CD4-positive, alpha-beta T cell (primary cell): ENCODE data around the gene STK24. TPM values are rescaled to one million over a fixed set of nuclear protein-coding genes. Genes with fewer than 3 reads are reported as not detected.

ENCODE experiments used
- ATAC-seq: fragments of 200-7000 bp; cut with Tn5 transposase; one replicate; pipeline ENCODE4 v1.10.0; 2022; ENCODE audit warnings: mild to moderate bottlenecking; ENCODE audit not compliant: poor library complexity
- CTCF ChIA-PET: fragments of 350-600 bp; sonication (Branson Sonifier 250); formaldehyde crosslinking; loops from one replicate; lab custom pipeline; 2021; ENCODE audit warnings: antibody characterized with exemption, inconsistent platforms; lab: Charles Lee
- POLR2A ChIA-PET: fragments of 350-600 bp; sonication (Branson Sonifier 250); formaldehyde crosslinking; loops from one replicate; lab custom pipeline; 2021; ENCODE audit warnings: antibody characterized with exemption, inconsistent platforms; lab: Charles Lee
- DNase-seq, 14 experiments: peaks; one replicate each; pipeline ENCODE4 v3.0.0-alpha.2; 2013 to 2020; ENCODE audit warnings: mixed read lengths in 2 of 14
- H3K27ac ChIP-seq, 2 donors: one replicate each; pipeline versions ENCODE4 v1.5.1 to v1.7.0; 2013; ENCODE audit warnings: low read length in 2 of 2, low read depth in 1 of 2, mild to moderate bottlenecking in 1 of 2
- H3K27me3 ChIP-seq, 2 experiments: 1 replicate in 1 of 2; 2 replicates in 1 of 2; pipeline versions ENCODE4 v1.6.1 to v1.7.0; 2013; ENCODE audit warnings: low read length in 2 of 2, control low read depth in 1 of 2, mild to moderate bottlenecking in 1 of 2, moderate library complexity in 1 of 2; ENCODE audit not compliant: insufficient read depth in 2 of 2, control insufficient read depth in 1 of 2
- H3K36me3 ChIP-seq: one replicate; pipeline ENCODE4 v1.6.1; 2013; ENCODE audit warnings: low read length, control low read depth; ENCODE audit not compliant: insufficient read depth
- H3K4me1 ChIP-seq: one replicate; pipeline ENCODE4 v1.6.1; 2013; ENCODE audit warnings: low read length, control low read depth; ENCODE audit not compliant: insufficient read depth
- H3K4me3 ChIP-seq: one replicate; pipeline ENCODE4 v1.5.1; 2013; ENCODE audit warnings: mild to moderate bottlenecking, low read length, moderate library complexity
- H3K9me3 ChIP-seq, 2 experiments: 1 replicate in 1 of 2; 2 replicates in 1 of 2; pipeline versions ENCODE4 v1.6.1 to v1.7.0; 2013; ENCODE audit warnings: low read length in 2 of 2, mild to moderate bottlenecking in 2 of 2, control low read depth in 1 of 2, moderate library complexity in 1 of 2; ENCODE audit not compliant: control insufficient read depth in 1 of 2, insufficient read depth in 1 of 2
- H3K27ac Mint-ChIP-seq: one replicate; pipeline ENCODE4 v1.8.0; 2020; ENCODE audit warnings: mixed read lengths
- H3K27me3 Mint-ChIP-seq: one replicate; pipeline ENCODE4 v1.8.0; 2021; ENCODE audit warnings: mixed read lengths
- H3K36me3 Mint-ChIP-seq: one replicate; pipeline ENCODE4 v1.8.0; 2021; ENCODE audit warnings: low read depth, mixed read lengths
- H3K4me1 Mint-ChIP-seq: one replicate; pipeline ENCODE4 v1.8.0; 2021; ENCODE audit warnings: low read depth, mixed read lengths
- H3K4me3 Mint-ChIP-seq: one replicate; pipeline ENCODE4 v1.8.0; 2020; ENCODE audit warnings: mild to moderate bottlenecking, mixed read lengths
- H3K9me3 Mint-ChIP-seq: one replicate; pipeline ENCODE4 v1.8.0; 2020; ENCODE audit warnings: mixed read lengths
- intact Hi-C, 2 experiments: fragments of 100-400 bp; cut with DNase I in 1 of 2; cut with micrococcal nuclease in 1 of 2; formaldehyde crosslinking; loops; one replicate each; pipeline versions ENCODE4 v1.15.1 to v1.9.0; 2023 to 2025; cut with DNase I, micrococcal nuclease
- total RNA-seq, 174 experiments: library from RNA in 2 of 174; stranded (reverse) in 2 of 174; gene quantifications; one replicate each; pipeline ENCODE4 v1.2.3 and lab custom pipeline; 2021 to 2026
- TF ChIP-seq, protein P1 (sequence below): fragments of 200-600 bp; IDR thresholded peaks from one replicate; pipeline ENCODE4 v1.8.0; 2022; ENCODE audit warnings: antibody characterized with exemption, mild to moderate bottlenecking

The STK24 gene
- total RNA-seq, 2 experiments from 2014 or later, result 82.3 to 85.2 TPM

DNA sequence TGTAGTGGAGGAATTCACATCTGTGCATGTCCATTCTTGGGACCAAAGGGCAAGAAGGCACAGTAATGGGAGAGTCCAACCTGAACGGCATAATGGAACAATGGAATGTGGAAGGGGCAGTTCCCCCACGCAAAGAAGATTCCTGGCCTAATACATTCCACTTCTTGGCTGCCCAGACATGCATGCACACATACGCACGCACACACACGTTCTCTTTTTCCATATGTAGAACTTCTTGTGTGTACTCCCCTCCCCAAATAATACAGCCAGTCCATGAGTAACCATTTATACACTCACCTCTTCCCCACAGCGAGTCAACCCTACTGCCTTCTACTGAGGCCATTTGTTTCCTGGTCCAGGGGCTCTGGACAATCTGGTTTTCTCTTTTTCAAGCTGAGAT is 6.0 kb upstream of the STK24 start:
- CTCF ChIA-PET, result interaction anchor here (1.4 kb wide), 1 partner anchor 138 kb away, joined by 4 read pairs; no protein-coding TSS in a partner anchor

DNA sequence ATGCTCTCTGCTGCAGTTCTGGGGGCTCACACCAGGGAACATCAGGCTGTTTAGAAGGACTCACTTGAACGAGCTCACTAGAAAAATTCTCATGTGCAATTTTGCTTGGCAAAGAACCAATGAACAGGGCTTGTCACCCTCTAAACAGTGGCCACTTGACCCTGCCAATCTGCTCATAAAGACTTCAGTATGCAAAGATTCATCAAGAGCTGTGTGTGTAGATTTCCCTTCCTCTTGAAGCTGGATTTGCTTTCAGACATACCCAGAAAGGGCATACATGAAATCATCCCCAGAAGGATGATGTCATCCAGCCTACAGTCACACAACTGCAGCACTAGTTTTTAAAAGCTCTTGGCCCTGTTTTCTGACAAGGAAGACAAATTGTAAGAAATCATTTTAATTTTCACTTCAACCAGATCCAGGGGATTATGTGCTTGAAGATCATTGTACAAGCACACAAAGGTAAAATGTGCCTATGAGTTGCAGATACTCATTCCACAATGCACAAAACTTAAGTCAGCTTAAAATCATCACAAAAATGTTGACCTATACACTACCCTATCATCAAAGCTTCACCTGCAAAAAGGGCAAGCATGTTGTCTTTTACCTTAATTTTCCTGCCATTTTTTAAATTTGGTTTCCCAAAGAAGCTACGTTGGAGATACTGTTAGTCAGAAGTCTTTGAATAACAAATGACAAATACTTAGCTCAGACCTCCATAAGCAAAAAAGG is 5.2 kb upstream of the STK24 start:
- Histone ChIP-seq H3K36me3 (no peaks in the 10 kb centered on the region), H3K27ac (no peak overlapping the region), H3K4me3 (no peak overlapping the region), H3K27me3 (no peaks in the 10 kb centered on the region), H3K4me1 (peaks cover 9% of the 10 kb centered on the region), H3K9me3 (no peaks in the 10 kb centered on the region)
- peak; percentile 41 for ATAC-seq
- Mint-ChIP-seq H3K36me3 (no peaks in the 10 kb centered on the region), H3K4me1 (peaks cover 13% of the 10 kb centered on the region), H3K9me3 (no peaks in the 10 kb centered on the region), H3K27me3 (no peaks in the 10 kb centered on the region), H3K4me3 (no peak overlapping the region), H3K27ac (no peak overlapping the region)
- ChIA-PET POLR2A (interaction anchor here (1.0 to 2.9 kb wide), 3 partner anchors 11 to 106 kb away, joined by 4 to 13 read pairs (median 6); no protein-coding TSS in a partner anchor), CTCF (interaction anchor here (0.6 to 1.4 kb wide), 2 partner anchors 137 to 1102 kb away, joined by 3 to 4 read pairs; no protein-coding TSS in a partner anchor)
- TF ChIP-seq, protein P1, sequence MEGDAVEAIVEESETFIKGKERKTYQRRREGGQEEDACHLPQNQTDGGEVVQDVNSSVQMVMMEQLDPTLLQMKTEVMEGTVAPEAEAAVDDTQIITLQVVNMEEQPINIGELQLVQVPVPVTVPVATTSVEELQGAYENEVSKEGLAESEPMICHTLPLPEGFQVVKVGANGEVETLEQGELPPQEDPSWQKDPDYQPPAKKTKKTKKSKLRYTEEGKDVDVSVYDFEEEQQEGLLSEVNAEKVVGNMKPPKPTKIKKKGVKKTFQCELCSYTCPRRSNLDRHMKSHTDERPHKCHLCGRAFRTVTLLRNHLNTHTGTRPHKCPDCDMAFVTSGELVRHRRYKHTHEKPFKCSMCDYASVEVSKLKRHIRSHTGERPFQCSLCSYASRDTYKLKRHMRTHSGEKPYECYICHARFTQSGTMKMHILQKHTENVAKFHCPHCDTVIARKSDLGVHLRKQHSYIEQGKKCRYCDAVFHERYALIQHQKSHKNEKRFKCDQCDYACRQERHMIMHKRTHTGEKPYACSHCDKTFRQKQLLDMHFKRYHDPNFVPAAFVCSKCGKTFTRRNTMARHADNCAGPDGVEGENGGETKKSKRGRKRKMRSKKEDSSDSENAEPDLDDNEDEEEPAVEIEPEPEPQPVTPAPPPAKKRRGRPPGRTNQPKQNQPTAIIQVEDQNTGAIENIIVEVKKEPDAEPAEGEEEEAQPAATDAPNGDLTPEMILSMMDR, result no peak
- DNase-seq, result peak in 2 of 14 experiments; percentile 32 to 41
- intact Hi-C loops, result loop anchor here in 1 of 2 experiments (10.0 kb wide), 1 partner anchor 1357 kb away; the partner anchor contains the start of gene MBNL2

More for the DNA sequence above, 6.0 kb upstream of the STK24 start:
- Mint-ChIP-seq H3K27ac (no peak overlapping the region), H3K9me3 (no peaks in the 10 kb centered on the region), H3K36me3 (no peaks in the 10 kb centered on the region), H3K27me3 (no peaks in the 10 kb centered on the region), H3K4me1 (peaks cover 8% of the 10 kb centered on the region), H3K4me3 (no peak overlapping the region)
- Histone ChIP-seq H3K36me3 (no peaks in the 10 kb centered on the region), H3K4me1 (peaks cover 2% of the 10 kb centered on the region), H3K4me3 (no peak overlapping the region), H3K9me3 (no peaks in the 10 kb centered on the region), H3K27ac (no peak overlapping the region), H3K27me3 (no peaks in the 10 kb centered on the region)
- DNase-seq, result no peak
- intact Hi-C loops, result loop anchor here in 1 of 2 experiments (10.0 kb wide), 1 partner anchor 1358 kb away; the partner anchor contains the start of gene MBNL2
- TF ChIP-seq, protein P1, result no peak
- POLR2A ChIA-PET, result interaction anchor here (1.4 kb wide), 1 partner anchor 20 kb away, joined by 6 read pairs; no protein-coding TSS in a partner anchor
- no peak for ATAC-seq

DNA sequence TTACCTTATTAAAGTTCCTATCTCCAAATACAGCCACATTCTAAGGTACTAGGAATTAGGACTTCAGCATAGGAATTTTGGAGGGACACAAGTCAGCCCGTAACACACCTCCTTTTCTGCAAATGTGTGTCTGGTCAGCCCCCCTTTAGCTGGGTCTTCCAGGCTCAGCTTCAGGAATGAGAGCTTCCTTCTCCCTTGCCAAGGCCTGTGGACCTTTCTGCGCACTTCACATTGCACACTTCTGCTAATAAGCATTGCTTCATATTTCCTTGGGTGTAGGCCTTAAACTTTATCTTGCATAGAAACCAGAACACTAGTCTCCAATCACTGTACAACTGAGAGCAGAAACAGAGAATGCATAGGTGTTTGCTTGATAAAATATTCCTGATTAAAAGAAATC is 4.5 kb upstream of the STK24 start:
- H3K27me3 ChIP-seq, result no peaks in the 10 kb centered on the region
- H3K27ac Mint-ChIP-seq, result no peak overlapping the region
- ATAC-seq, result no peak
- H3K9me3 Mint-ChIP-seq, result no peaks in the 10 kb centered on the region
- peaks cover 9% of the 10 kb centered on the region for H3K4me1 ChIP-seq
- H3K27me3 Mint-ChIP-seq, result no peaks in the 10 kb centered on the region
- no peak overlapping the region for H3K4me3 ChIP-seq
- no peaks in the 10 kb centered on the region for H3K36me3 Mint-ChIP-seq
- ChIA-PET POLR2A (interaction anchor here (2.9 kb wide), 1 partner anchor 10 kb away, joined by 13 read pairs; no protein-coding TSS in a partner anchor), CTCF (interaction anchor here (1.4 kb wide), 1 partner anchor 136 kb away, joined by 4 read pairs; no protein-coding TSS in a partner anchor)
- H3K27ac ChIP-seq, result no peak overlapping the region
- TF ChIP-seq, protein P1, result no peak
- DNase-seq, result no peak
- H3K4me3 Mint-ChIP-seq, result no peak overlapping the region
- no peaks in the 10 kb centered on the region for H3K36me3 ChIP-seq
- H3K4me1 Mint-ChIP-seq, result peaks cover 13% of the 10 kb centered on the region
- intact Hi-C loops, result loop anchor here in 1 of 2 experiments (10.0 kb wide), 1 partner anchor 1357 kb away; the partner anchor contains the start of gene MBNL2
- H3K9me3 ChIP-seq, result no peaks in the 10 kb centered on the region
